ENCODE data around the gene PSD4. TPM values are rescaled to one million over a fixed set of nuclear protein-coding genes. Genes with fewer than 3 reads are reported as not detected.

Gene PSD4
- total and polyA plus RNA-seq, 2 of the 8 experiments (the other 6 are each of a cell fraction or from before 2014, with no cell fraction given) = 0.53 to 1.2 TPM

DNA sequence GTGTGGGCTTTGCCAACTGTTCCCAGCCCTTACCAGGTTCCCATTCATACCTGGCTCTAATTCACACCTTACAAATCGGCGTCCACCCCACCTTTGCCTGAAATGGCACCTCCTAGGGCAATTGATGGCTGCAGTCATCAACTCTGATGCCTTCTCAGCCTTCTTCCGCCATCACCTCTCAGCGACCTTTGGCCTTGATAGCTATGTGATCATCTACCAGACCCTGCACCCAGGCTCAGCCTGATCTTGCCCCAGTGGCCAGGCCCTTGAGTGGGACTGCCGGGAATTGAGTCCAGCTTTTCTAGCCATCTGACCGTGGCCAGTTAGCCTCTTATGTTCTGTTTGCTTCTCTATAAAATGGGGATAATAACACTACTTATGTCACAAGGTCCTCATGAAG lies 32.5 kb downstream of the PSD4 start:
- Histone ChIP-seq H3K27me3 (replicated peaks in 1 of 4; ENCODE audit: control insufficient read depth in 3 of 4, extremely low read depth in 1 of 4, insufficient read depth in 3 of 4, low read length in 3 of 4) (no peaks in the 10 kb centered on the region), H2AK5ac (ENCODE audit: low read depth, low read length) (no peak overlapping the region), H4K91ac (replicated peaks; ENCODE audit: insufficient read length, low read length) (no peak overlapping the region), H3K9me3 (ENCODE audit: insufficient read depth in 2 of 2, low read depth in 1 of 2, low read length in 1 of 2) (no peaks in the 10 kb centered on the region), H2BK12ac (ENCODE audit: low read depth, low read length) (no peak overlapping the region), H3K9ac (replicated peaks in 1 of 4; ENCODE audit: extremely low read depth in 1 of 4, low read depth in 3 of 4, low read length in 3 of 4) (no peak overlapping the region), H3K23me2 (ENCODE audit: low read depth, low read length) (no peaks in the 10 kb centered on the region), H2BK5ac (ENCODE audit: low read depth, low read length) (no peak overlapping the region), H3K27ac (ENCODE audit: low read depth, low read length) (no peak overlapping the region), H3K14ac (ENCODE audit: insufficient read length) (no peak overlapping the region), H2BK120ac (replicated peaks; ENCODE audit: low read depth, low read length) (no peak overlapping the region), H4K8ac (ENCODE audit: extremely low read depth, insufficient read depth, low read length) (no peak overlapping the region), H2BK20ac (ENCODE audit: low read length) (no peak overlapping the region), H3K56ac (replicated peaks; ENCODE audit: insufficient read length, low read depth, low read length) (no peak overlapping the region), H3K36me3 (ENCODE audit: control insufficient read depth in 2 of 4, insufficient read depth in 4 of 4, low read length in 3 of 4) (no peaks in the 10 kb centered on the region), H3K4me1 (replicated peaks in 1 of 4; ENCODE audit: control insufficient read depth in 3 of 4, insufficient read depth in 4 of 4, low read length in 3 of 4) (no peaks in the 10 kb centered on the region; a peak in 1 of 7 replicates), H3K18ac (ENCODE audit: extremely low read depth, low read length) (no peak overlapping the region), H4K20me1 (replicated peaks in 1 of 2; ENCODE audit: control insufficient read depth in 1 of 2, insufficient read depth in 2 of 2, low read length in 2 of 2) (no peaks in the 10 kb centered on the region), H2BK15ac (ENCODE audit: low read length) (no peak overlapping the region), H3K4ac (replicated peaks; ENCODE audit: insufficient read length, low read depth, low read length) (no peak overlapping the region), H3K79me1 (ENCODE audit: low read depth, low read length) (no peaks in the 10 kb centered on the region), H3K4me2 (ENCODE audit: insufficient read depth in 1 of 2, low read depth in 2 of 2, low read length in 2 of 2) (no peak overlapping the region), H4K5ac (ENCODE audit: insufficient read length, low read depth, low read length) (no peak overlapping the region), H3K23ac (ENCODE audit: insufficient read length) (no peak overlapping the region), H2AFZ (ENCODE audit: low read length) (no peak overlapping the region), H3K79me2 (ENCODE audit: control insufficient read depth in 1 of 2, insufficient read depth in 2 of 2, low read length in 2 of 2) (no peaks in the 10 kb centered on the region), H3K4me3 (ENCODE audit: extremely low read depth in 1 of 4, insufficient read depth in 2 of 4, low read depth in 3 of 4, low read length in 4 of 4) (no peak overlapping the region)
- TF ChIP-seq SIX5 (IDR thresholded peaks at IDR 0.05; ENCODE audit: low read depth, low read length) (no peak), SUZ12 (IDR thresholded peaks at IDR 0.05; ENCODE audit: low read length) (no peak), SIRT6 (IDR thresholded peaks at IDR 0.05; ENCODE audit: low read length) (no peak), POLR2A (IDR thresholded peaks at IDR 0.05; ENCODE audit: control extremely low read depth in 1 of 2, low read depth in 2 of 2, low read length in 2 of 2) (no peak), KDM5A (IDR thresholded peaks at IDR 0.05; ENCODE audit: low read length) (no peak), FOSL1 (IDR thresholded peaks at IDR 0.05; ENCODE audit: insufficient read depth, low read depth, low read length) (no peak), HDAC2 (IDR thresholded peaks at IDR 0.05; ENCODE audit: borderline replicate concordance in 1 of 2, low read depth in 2 of 2, low read length in 2 of 2) (no peak), RXRA (IDR thresholded peaks at IDR 0.05; ENCODE audit: insufficient read depth, low read depth, low read length) (no peak)
- WGBS, 2 experiments (ENCODE audit: extremely low coverage in 1 of 2, insufficient coverage in 1 of 2, insufficient read length in 1 of 2, insufficient replicate concordance in 2 of 2, low coverage in 1 of 2, low lambda C conversion rate in 2 of 2, missing lambda C conversion rate in 1 of 2) = 83% methylated on average over 6 of the region's 6 CpGs; no CpG with 5 or more reads in 1 of the 2 experiments
- no peak for FAIRE-seq
- ChIA-PET CTCF (ENCODE audit: partially characterized antibody) (interaction anchor here (0.6 to 11.5 kb wide), 18 partner anchors 14 to 183 kb away, joined by 3 to 253 read pairs (median 7); no protein-coding TSS in a partner anchor), POLR2A (ENCODE audit: partially characterized antibody) (no interaction called here)
- DNase-seq (ENCODE audit: low read depth in 1 of 2, low spot score in 2 of 2) = no peak
